GM23338 (cell line): ENCODE results near the gene SLC41A3. TPM values are rescaled to one million over a fixed set of nuclear protein-coding genes. Genes with fewer than 3 reads are reported as not detected.

Source experiments
- ATAC-seq: fragments of 200-7000 bp; cut with Tn5 transposase; 3 replicates; pipeline ENCODE4 v1.9.1; 2020
- DNase-seq: peaks from one replicate; pipeline ENCODE4 v3.0.0-alpha.2; 2015; ENCODE audit warnings: low spot score
- H2AFZ ChIP-seq: fragments of 200-600 bp; sonication (generic); 2 replicates; pipeline ENCODE4 v1.8.0; 2016; ENCODE audit warnings: antibody characterized with exemption, mild to moderate bottlenecking, moderate library complexity
- H3F3A ChIP-seq: fragments of 200-600 bp; sonication (generic); replicated peaks from 2 replicates; pipeline ENCODE4 v1.8.0; 2017; ENCODE audit warnings: antibody characterized with exemption, mixed run types, low read depth
- H3K27ac ChIP-seq: fragments of 200-600 bp; sonication (generic); 2 replicates; pipeline ENCODE4 v1.6.1; 2016; ENCODE audit warnings: low read depth
- H3K27me3 ChIP-seq: fragments of 200-600 bp; sonication (generic); 2 replicates; pipeline ENCODE4 v1.8.0; 2016; ENCODE audit warnings: mild to moderate bottlenecking, mixed run types, moderate library complexity; ENCODE audit not compliant: insufficient read depth
- H3K36me3 ChIP-seq: fragments of 200-600 bp; sonication (generic); 2 replicates; pipeline ENCODE4 v1.8.0; 2016; ENCODE audit warnings: mild to moderate bottlenecking; ENCODE audit not compliant: insufficient read depth
- H3K4me1 ChIP-seq: fragments of 200-600 bp; sonication (generic); 2 replicates; pipeline ENCODE4 v1.8.0; 2016; ENCODE audit warnings: mild to moderate bottlenecking, moderate library complexity; ENCODE audit not compliant: insufficient read depth
- H3K4me2 ChIP-seq: fragments of 200-600 bp; sonication (generic); 2 replicates; pipeline ENCODE4 v1.7.1; 2017; ENCODE audit warnings: mixed run types
- H3K4me3 ChIP-seq: fragments of 200-600 bp; sonication (generic); 2 replicates; pipeline ENCODE4 v1.6.1; 2016; ENCODE audit warnings: mixed run types
- H3K79me2 ChIP-seq: fragments of 200-600 bp; sonication (generic); replicated peaks from 2 replicates; pipeline ENCODE4 v1.8.0; 2017; ENCODE audit warnings: mild to moderate bottlenecking; ENCODE audit not compliant: insufficient read depth
- H3K9me2 ChIP-seq: fragments of 200-600 bp; sonication (generic); 2 replicates; pipeline ENCODE4 v1.8.0; 2017; ENCODE audit not compliant: insufficient read depth
- H4K20me1 ChIP-seq: fragments of 200-600 bp; sonication (generic); replicated peaks from 2 replicates; pipeline ENCODE4 v1.8.0; 2017; ENCODE audit warnings: mild to moderate bottlenecking; ENCODE audit not compliant: insufficient read depth
- H3K27ac Mint-ChIP-seq: 2 replicates; pipeline ENCODE4 v1.8.0; 2020; ENCODE audit warnings: inconsistent platforms, mild to moderate bottlenecking, moderate library complexity, mixed read lengths
- H3K27me3 Mint-ChIP-seq: 3 replicates; pipeline ENCODE4 v1.8.0; 2022; ENCODE audit warnings: low read depth, mild to moderate bottlenecking, moderate library complexity, mixed read lengths, inconsistent platforms; ENCODE audit not compliant: insufficient read depth, poor library complexity
- H3K36me3 Mint-ChIP-seq: 3 replicates; pipeline ENCODE4 v1.8.0; 2021; ENCODE audit warnings: low read depth, mild to moderate bottlenecking, inconsistent platforms, moderate library complexity, mixed read lengths
- H3K4me1 Mint-ChIP-seq: 3 replicates; pipeline ENCODE4 v1.8.0; 2020; ENCODE audit warnings: mild to moderate bottlenecking, inconsistent platforms, mixed read lengths
- H3K4me3 Mint-ChIP-seq: 3 replicates; pipeline ENCODE4 v1.8.0; 2021; ENCODE audit warnings: moderate library complexity, mild to moderate bottlenecking, inconsistent platforms, mixed read lengths
- H3K9me3 Mint-ChIP-seq: 3 replicates; pipeline ENCODE4 v1.8.0; 2020; ENCODE audit warnings: moderate library complexity, mild to moderate bottlenecking, inconsistent platforms, mixed read lengths
- CREB1 ChIP-seq: fragments of 250-450 bp; sonication (Bioruptor Pico); IDR thresholded peaks from 2 replicates; pipeline ENCODE4 v1.5.0; 2020; ENCODE audit warnings: low read depth, mild to moderate bottlenecking, moderate library complexity
- EZH2phosphoT487 ChIP-seq: fragments of 200-600 bp; sonication (generic); IDR thresholded peaks from one replicate; pipeline ENCODE4 v1.8.1; 2018; ENCODE audit warnings: antibody characterized with exemption; ENCODE audit not compliant: unreplicated experiment
- JUNB ChIP-seq: IDR thresholded peaks from one replicate; pipeline ENCODE4 v1.6.1; 2016; ENCODE audit warnings: antibody characterized with exemption; ENCODE audit not compliant: unreplicated experiment
- NANOG ChIP-seq: IDR thresholded peaks from 2 replicates; pipeline ENCODE4 v1.6.1; 2016; ENCODE audit warnings: antibody characterized with exemption, borderline replicate concordance
- POLR2AphosphoS5 ChIP-seq: IDR thresholded peaks from 2 replicates; pipeline ENCODE4 v1.6.1; 2016; ENCODE audit warnings: antibody characterized with exemption, low read depth
- STAT1 ChIP-seq: IDR thresholded peaks from one replicate; pipeline ENCODE4 v1.6.1; 2016; ENCODE audit warnings: antibody characterized with exemption; ENCODE audit not compliant: unreplicated experiment
- ZNF114 ChIP-seq: fragments of 250-450 bp; sonication (Bioruptor Pico); IDR thresholded peaks from 2 replicates; pipeline ENCODE4 v1.5.0; 2020; ENCODE audit warnings: mild to moderate bottlenecking, moderate library complexity
- ZNF331 ChIP-seq: fragments of 250-450 bp; sonication (Bioruptor Pico); IDR thresholded peaks from 2 replicates; pipeline ENCODE4 v1.5.0; 2020; ENCODE audit warnings: low read depth, mild to moderate bottlenecking, moderate library complexity
- polyA plus RNA-seq: library from polyadenylated mRNA; unstranded; fragments of >200 nt; fragmentation: Nextera tagmentation; extraction: Ambion mirVana; gene quantifications from 2 replicates; pipeline ENCODE4 v1.2.1, GENCODE V29; 2016
- total RNA-seq: library from RNA; depleted of rRNA; stranded (reverse); fragments of >200 nt; shearing (Covaris generic); gene quantifications from 2 replicates; pipeline ENCODE4 v1.2.3, GENCODE V29; 2014
- TF ChIP-seq, protein P1 (sequence below): fragments of 250-450 bp; sonication (Bioruptor Pico); IDR thresholded peaks from 2 replicates; pipeline ENCODE4 v1.5.0; 2020; ENCODE audit warnings: mild to moderate bottlenecking, moderate library complexity
- TF ChIP-seq, protein P2 (sequence below), 2 experiments: fragments of 200-600 bp in 1 of 2; sonication (generic) in 1 of 2; conservative IDR thresholded peaks; 2 replicates each; pipeline versions ENCODE4 v1.5.1 to v1.6.1; 2016 to 2017; ENCODE audit warnings: antibody characterized with exemption in 2 of 2, low read depth in 2 of 2, mild to moderate bottlenecking in 2 of 2, moderate library complexity in 1 of 2
- TF ChIP-seq, protein P3 (sequence below): IDR thresholded peaks from 2 replicates; pipeline ENCODE4 v1.6.1; 2016; ENCODE audit warnings: antibody characterized with exemption
- TF ChIP-seq, protein P4 (sequence below): IDR thresholded peaks from one replicate; pipeline ENCODE4 v1.6.1; 2018; ENCODE audit warnings: antibody characterized with exemption; ENCODE audit not compliant: unreplicated experiment

The SLC41A3 gene
- total and polyA plus RNA-seq, 2 experiments from 2014 or later = 12.1 to 29.8 TPM

DNA sequence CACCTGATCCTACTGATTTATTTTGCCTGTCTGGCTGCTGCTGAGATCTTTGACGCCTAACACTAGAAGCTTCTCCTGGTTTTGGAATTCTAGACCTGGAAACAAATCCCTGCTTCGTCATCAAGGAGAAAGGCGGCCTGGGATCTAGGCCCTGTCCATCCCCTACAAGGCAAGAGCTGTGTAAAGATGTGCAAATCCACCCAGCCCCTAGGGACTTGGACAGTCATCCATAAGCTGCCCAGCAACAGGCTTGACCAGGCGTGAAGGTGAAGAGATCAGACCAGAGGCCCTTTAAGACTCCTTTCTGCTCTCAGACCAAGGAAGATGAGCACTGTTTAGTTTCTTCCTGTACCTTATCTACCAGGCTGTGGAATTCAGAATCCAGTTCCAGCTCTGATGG lies 32.2 kb downstream of the SLC41A3 start (continued):
- TF ChIP-seq, protein P1, sequence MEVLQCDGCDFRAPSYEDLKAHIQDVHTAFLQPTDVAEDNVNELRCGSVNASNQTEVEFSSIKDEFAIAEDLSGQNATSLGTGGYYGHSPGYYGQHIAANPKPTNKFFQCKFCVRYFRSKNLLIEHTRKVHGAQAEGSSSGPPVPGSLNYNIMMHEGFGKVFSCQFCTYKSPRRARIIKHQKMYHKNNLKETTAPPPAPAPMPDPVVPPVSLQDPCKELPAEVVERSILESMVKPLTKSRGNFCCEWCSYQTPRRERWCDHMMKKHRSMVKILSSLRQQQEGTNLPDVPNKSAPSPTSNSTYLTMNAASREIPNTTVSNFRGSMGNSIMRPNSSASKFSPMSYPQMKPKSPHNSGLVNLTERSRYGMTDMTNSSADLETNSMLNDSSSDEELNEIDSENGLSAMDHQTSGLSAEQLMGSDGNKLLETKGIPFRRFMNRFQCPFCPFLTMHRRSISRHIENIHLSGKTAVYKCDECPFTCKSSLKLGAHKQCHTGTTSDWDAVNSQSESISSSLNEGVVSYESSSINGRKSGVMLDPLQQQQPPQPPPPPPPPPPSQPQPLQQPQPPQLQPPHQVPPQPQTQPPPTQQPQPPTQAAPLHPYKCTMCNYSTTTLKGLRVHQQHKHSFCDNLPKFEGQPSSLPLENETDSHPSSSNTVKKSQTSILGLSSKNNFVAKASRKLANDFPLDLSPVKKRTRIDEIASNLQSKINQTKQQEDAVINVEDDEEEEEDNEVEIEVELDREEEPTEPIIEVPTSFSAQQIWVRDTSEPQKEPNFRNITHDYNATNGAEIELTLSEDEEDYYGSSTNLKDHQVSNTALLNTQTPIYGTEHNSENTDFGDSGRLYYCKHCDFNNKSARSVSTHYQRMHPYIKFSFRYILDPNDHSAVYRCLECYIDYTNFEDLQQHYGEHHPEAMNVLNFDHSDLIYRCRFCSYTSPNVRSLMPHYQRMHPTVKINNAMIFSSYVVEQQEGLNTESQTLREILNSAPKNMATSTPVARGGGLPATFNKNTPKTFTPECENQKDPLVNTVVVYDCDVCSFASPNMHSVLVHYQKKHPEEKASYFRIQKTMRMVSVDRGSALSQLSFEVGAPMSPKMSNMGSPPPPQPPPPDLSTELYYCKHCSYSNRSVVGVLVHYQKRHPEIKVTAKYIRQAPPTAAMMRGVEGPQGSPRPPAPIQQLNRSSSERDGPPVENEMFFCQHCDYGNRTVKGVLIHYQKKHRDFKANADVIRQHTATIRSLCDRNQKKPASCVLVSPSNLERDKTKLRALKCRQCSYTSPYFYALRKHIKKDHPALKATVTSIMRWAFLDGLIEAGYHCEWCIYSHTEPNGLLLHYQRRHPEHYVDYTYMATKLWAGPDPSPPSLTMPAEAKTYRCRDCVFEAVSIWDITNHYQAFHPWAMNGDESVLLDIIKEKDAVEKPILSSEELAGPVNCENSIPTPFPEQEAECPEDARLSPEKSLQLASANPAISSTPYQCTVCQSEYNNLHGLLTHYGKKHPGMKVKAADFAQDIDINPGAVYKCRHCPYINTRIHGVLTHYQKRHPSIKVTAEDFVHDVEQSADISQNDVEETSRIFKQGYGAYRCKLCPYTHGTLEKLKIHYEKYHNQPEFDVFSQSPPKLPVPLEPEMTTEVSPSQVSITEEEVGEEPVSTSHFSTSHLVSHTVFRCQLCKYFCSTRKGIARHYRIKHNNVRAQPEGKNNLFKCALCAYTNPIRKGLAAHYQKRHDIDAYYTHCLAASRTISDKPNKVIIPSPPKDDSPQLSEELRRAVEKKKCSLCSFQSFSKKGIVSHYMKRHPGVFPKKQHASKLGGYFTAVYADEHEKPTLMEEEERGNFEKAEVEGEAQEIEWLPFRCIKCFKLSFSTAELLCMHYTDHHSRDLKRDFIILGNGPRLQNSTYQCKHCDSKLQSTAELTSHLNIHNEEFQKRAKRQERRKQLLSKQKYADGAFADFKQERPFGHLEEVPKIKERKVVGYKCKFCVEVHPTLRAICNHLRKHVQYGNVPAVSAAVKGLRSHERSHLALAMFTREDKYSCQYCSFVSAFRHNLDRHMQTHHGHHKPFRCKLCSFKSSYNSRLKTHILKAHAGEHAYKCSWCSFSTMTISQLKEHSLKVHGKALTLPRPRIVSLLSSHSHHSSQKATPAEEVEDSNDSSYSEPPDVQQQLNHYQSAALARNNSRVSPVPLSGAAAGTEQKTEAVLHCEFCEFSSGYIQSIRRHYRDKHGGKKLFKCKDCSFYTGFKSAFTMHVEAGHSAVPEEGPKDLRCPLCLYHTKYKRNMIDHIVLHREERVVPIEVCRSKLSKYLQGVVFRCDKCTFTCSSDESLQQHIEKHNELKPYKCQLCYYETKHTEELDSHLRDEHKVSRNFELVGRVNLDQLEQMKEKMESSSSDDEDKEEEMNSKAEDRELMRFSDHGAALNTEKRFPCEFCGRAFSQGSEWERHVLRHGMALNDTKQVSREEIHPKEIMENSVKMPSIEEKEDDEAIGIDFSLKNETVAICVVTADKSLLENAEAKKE (CRISPR knock-in tag) = no peak
- TF ChIP-seq CREB1 = no peak

DNA sequence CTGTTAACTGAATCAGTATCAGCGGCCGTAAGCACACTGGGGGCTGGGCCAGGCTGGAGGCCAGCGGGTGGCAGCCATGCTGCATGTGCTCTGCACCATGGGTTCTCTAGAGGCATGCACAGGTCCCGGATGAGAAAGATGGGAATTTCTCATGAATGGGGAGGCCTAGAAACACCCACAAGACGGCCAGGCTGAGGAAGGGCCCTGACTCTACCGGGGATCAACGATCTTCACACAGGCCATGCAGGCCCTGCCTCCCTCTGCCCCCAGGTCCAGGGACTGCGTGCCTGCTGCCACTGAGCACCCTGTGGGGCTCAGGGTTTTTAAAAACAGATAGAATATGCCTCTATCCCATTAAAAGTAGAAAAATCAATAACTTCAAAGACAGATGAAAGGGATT lies 32.7 kb downstream of the SLC41A3 start:
- H3K27ac ChIP-seq = no peak overlapping the region

More for the DNA sequence above, 32.7 kb downstream of the SLC41A3 start:
- Mint-ChIP-seq H3K27ac (no peak overlapping the region), H3K27me3 (peaks cover 8% of the 10 kb centered on the region), H3K4me1 (no peaks in the 10 kb centered on the region), H3K9me3 (no peaks in the 10 kb centered on the region), H3K36me3 (peaks cover 3% of the 10 kb centered on the region; the same call in 2 of the 3 replicates), H3K4me3 (no peak overlapping the region)
- Histone ChIP-seq H3F3A (no peaks in the 10 kb centered on the region), H3K9me2 (no peaks in the 10 kb centered on the region), H4K20me1 (no peaks in the 10 kb centered on the region), H3K27me3 (no peaks in the 10 kb centered on the region), H3K4me1 (no peaks in the 10 kb centered on the region), H2AFZ (no peak overlapping the region), H3K79me2 (no peaks in the 10 kb centered on the region), H3K4me3 (no peak overlapping the region), H3K4me2 (no peak overlapping the region), H3K36me3 (no peaks in the 10 kb centered on the region)
- no peak for TF ChIP-seq POLR2AphosphoS5
- TF ChIP-seq, protein P2, sequence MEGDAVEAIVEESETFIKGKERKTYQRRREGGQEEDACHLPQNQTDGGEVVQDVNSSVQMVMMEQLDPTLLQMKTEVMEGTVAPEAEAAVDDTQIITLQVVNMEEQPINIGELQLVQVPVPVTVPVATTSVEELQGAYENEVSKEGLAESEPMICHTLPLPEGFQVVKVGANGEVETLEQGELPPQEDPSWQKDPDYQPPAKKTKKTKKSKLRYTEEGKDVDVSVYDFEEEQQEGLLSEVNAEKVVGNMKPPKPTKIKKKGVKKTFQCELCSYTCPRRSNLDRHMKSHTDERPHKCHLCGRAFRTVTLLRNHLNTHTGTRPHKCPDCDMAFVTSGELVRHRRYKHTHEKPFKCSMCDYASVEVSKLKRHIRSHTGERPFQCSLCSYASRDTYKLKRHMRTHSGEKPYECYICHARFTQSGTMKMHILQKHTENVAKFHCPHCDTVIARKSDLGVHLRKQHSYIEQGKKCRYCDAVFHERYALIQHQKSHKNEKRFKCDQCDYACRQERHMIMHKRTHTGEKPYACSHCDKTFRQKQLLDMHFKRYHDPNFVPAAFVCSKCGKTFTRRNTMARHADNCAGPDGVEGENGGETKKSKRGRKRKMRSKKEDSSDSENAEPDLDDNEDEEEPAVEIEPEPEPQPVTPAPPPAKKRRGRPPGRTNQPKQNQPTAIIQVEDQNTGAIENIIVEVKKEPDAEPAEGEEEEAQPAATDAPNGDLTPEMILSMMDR (conservative IDR thresholded peaks at IDR 0.05; ENCODE audit: low read depth in 2 of 2) = no peak
- no peak for TF ChIP-seq NANOG
- no peak for TF ChIP-seq ZNF331
- TF ChIP-seq, protein P3, sequence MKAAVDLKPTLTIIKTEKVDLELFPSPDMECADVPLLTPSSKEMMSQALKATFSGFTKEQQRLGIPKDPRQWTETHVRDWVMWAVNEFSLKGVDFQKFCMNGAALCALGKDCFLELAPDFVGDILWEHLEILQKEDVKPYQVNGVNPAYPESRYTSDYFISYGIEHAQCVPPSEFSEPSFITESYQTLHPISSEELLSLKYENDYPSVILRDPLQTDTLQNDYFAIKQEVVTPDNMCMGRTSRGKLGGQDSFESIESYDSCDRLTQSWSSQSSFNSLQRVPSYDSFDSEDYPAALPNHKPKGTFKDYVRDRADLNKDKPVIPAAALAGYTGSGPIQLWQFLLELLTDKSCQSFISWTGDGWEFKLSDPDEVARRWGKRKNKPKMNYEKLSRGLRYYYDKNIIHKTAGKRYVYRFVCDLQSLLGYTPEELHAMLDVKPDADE = no peak
- TF ChIP-seq CREB1 = no peak
- TF ChIP-seq, protein P4, sequence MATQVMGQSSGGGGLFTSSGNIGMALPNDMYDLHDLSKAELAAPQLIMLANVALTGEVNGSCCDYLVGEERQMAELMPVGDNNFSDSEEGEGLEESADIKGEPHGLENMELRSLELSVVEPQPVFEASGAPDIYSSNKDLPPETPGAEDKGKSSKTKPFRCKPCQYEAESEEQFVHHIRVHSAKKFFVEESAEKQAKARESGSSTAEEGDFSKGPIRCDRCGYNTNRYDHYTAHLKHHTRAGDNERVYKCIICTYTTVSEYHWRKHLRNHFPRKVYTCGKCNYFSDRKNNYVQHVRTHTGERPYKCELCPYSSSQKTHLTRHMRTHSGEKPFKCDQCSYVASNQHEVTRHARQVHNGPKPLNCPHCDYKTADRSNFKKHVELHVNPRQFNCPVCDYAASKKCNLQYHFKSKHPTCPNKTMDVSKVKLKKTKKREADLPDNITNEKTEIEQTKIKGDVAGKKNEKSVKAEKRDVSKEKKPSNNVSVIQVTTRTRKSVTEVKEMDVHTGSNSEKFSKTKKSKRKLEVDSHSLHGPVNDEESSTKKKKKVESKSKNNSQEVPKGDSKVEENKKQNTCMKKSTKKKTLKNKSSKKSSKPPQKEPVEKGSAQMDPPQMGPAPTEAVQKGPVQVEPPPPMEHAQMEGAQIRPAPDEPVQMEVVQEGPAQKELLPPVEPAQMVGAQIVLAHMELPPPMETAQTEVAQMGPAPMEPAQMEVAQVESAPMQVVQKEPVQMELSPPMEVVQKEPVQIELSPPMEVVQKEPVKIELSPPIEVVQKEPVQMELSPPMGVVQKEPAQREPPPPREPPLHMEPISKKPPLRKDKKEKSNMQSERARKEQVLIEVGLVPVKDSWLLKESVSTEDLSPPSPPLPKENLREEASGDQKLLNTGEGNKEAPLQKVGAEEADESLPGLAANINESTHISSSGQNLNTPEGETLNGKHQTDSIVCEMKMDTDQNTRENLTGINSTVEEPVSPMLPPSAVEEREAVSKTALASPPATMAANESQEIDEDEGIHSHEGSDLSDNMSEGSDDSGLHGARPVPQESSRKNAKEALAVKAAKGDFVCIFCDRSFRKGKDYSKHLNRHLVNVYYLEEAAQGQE = no peak
- no peak for TF ChIP-seq STAT1
- TF ChIP-seq JUNB = no peak
- TF ChIP-seq ZNF114 (CRISPR knock-in tag) = no peak
- no peak for TF ChIP-seq EZH2phosphoT487
- no peak for DNase-seq
- ATAC-seq = no peak
